Measurements from ENCODE around the gene TOM1L1.
"Not testable (repeated sequence)": the region's sequence is repeated elsewhere in the genome, so short reads cannot be mapped to it uniquely, and the experiment has no call there.

The TOM1L1 gene

GRCh38 chr17:54900457-54901229, at the start of gene TOM1L1:
TSS of gene TOM1L1 (plus strand) at chr17:54900852. CDS start at chr17:54900866, 14 bp downstream.
- DNase-seq (ENCODE audit: low read depth): peak; percentile 11

- DNase-seq (ENCODE audit: low read depth): no peak
Observed at GRCh38 chr17:54859187-54859586, 41.5 kb upstream of the TOM1L1 start.

- DNase-seq (ENCODE audit: low read depth): no peak
Observed at GRCh38 chr17:54860617-54861470, 39.8 kb upstream of the TOM1L1 start.

- no peak for DNase-seq (ENCODE audit: low read depth)
Observed at GRCh38 chr17:54861471-54861983, 39.1 kb upstream of the TOM1L1 start.

- DNase-seq (ENCODE audit: low read depth): no peak
Observed at GRCh38 chr17:54863176-54863575, 37.5 kb upstream of the TOM1L1 start.

- DNase-seq (ENCODE audit: low read depth): no peak
Observed at GRCh38 chr17:54864070-54864469, 36.6 kb upstream of the TOM1L1 start.

- no peak for DNase-seq (ENCODE audit: low read depth)
Observed at GRCh38 chr17:54864636-54865356, 35.9 kb upstream of the TOM1L1 start.

GRCh38 chr17:54867634-54868033, 33.0 kb upstream of the TOM1L1 start:
- DNase-seq (ENCODE audit: low read depth): no peak

GRCh38 chr17:54870671-54871175, 29.9 kb upstream of the TOM1L1 start:
- DNase-seq (ENCODE audit: low read depth): no peak

- not testable (repeated sequence) for DNase-seq (ENCODE audit: low read depth)
Observed at GRCh38 chr17:54875906-54876305, 24.7 kb upstream of the TOM1L1 start.

- DNase-seq (ENCODE audit: low read depth): no peak
Observed at GRCh38 chr17:54876656-54877195, 23.9 kb upstream of the TOM1L1 start.

- DNase-seq (ENCODE audit: low read depth): no peak
Observed at GRCh38 chr17:54881255-54881972, 19.2 kb upstream of the TOM1L1 start.

- no peak for DNase-seq (ENCODE audit: low read depth)
Observed at GRCh38 chr17:54882371-54882770, 18.3 kb upstream of the TOM1L1 start.

- DNase-seq (ENCODE audit: low read depth): no peak
Observed at GRCh38 chr17:54882950-54883349, 17.7 kb upstream of the TOM1L1 start.

- DNase-seq (ENCODE audit: low read depth): no peak
Observed at GRCh38 chr17:54883939-54884338, 16.7 kb upstream of the TOM1L1 start.

GRCh38 chr17:54887787-54888186, 12.9 kb upstream of the TOM1L1 start:
- no peak for DNase-seq (ENCODE audit: low read depth)

- DNase-seq (ENCODE audit: low read depth): no peak
Observed at GRCh38 chr17:54888254-54888653, 12.4 kb upstream of the TOM1L1 start.

GRCh38 chr17:54888981-54889380, 11.7 kb upstream of the TOM1L1 start:
- no peak for DNase-seq (ENCODE audit: low read depth)

GRCh38 chr17:54891176-54891821, 9.4 kb upstream of the TOM1L1 start:
- no peak for DNase-seq (ENCODE audit: low read depth)

- DNase-seq (ENCODE audit: low read depth): no peak
Observed at GRCh38 chr17:54892360-54892759, 8.3 kb upstream of the TOM1L1 start.

GRCh38 chr17:54898576-54898975, 2.1 kb upstream of the TOM1L1 start:
- no peak for DNase-seq (ENCODE audit: low read depth)

Data from activated T-cell treated with anti-CD3 and anti-CD28 coated beads for 24 hours (primary cell).